ENCODE data around the gene PPFIA2. TPM values are rescaled to one million over a fixed set of nuclear protein-coding genes. Genes with fewer than 3 reads are reported as not detected.

Gene PPFIA2
- total RNA-seq, 4 donors from 2014 or later = 0.81 to 0.84 TPM; not detected in 2

DNA sequence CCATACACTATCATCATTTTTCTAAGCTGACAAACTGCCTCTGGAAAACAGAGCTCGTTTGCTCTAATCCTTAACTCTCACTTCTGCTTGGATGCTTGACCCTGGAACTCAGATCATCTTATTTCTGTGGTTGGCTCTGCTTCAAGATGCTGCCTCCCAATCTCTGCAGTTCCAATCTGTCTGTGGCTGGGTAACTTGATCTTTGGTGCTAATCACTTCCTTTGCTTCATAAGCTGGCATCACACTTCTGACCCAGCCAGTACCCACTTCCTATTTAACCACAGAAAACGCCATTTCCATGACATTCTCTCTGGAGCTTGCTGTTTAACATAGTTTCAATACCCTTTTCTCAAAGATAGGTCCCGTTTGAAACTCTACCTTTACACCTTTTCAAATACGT lies 427.1 kb downstream of the PPFIA2 start:
- intact Hi-C loops (cut with DNase I; ENCODE audit: low total_unique reads) = no loop called here
- 51 to 57% methylated on average over 4 of the region's 4 CpGs for WGBS, 2 donors
- DNase-seq (ENCODE audit: low spot score in 2 of 2) = no peak
- TF ChIP-seq CTCF (IDR thresholded peaks at IDR 0.05) (no peak), POLR2A (IDR thresholded peaks at IDR 0.05) (no peak)
- H3K4me3 ChIP-seq (ENCODE audit: low read depth, poor library complexity, severe bottlenecking) = no peak overlapping the region

DNA sequence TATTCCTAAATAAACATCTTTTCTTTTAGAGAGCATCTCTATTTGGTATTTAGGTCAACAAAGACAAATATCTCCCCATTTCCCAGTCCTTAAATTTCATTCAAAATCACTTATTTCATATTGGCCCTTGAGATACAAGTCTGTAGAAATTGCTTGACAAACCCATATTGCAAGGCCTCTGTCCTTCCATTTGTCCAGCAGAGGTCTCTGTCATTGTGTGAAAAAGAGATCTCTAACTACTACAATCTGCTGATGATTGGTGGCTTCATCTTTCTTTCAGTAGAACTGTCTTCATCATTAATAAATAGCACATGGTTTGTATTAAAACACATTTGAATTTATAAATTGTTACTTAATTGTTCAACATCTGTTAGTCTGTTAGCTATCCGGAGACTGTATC lies 428.7 kb downstream of the PPFIA2 start:
- WGBS, 2 donors = 74 to 80% methylated on average over 1 of the region's 1 CpG
- no peak for DNase-seq (ENCODE audit: low spot score in 2 of 2)
- intact Hi-C loops (cut with DNase I; ENCODE audit: low total_unique reads) = no loop called here
- no peak overlapping the region for H3K4me3 ChIP-seq (ENCODE audit: low read depth, poor library complexity, severe bottlenecking)
- TF ChIP-seq POLR2A (IDR thresholded peaks at IDR 0.05) = no peak
- TF ChIP-seq CTCF (IDR thresholded peaks at IDR 0.05) = no peak

DNA sequence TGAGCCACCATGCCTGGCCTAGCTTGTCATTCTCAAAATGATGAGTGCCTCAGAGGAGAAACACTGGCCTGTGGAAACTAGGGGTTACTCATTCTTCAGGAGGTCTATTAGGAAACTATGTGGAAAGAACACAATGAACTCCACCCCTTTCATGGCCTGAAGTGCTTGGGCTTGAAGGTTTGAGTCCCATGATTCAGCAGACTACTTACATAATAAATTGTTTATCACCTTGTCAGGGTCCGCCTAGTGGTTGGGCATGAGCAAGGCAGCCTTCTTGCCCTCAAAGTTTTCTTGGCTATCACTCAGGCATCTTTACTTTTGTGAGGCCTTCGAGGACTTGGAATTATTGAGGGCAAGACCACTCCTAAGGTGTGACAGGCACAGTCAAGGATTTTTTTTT lies 430.1 kb downstream of the PPFIA2 start:
- no peak for TF ChIP-seq POLR2A (IDR thresholded peaks at IDR 0.05)
- TF ChIP-seq CTCF (IDR thresholded peaks at IDR 0.05) = no peak
- WGBS, 2 donors = 65 to 81% methylated on average over 2 of the region's 2 CpGs
- H3K4me3 ChIP-seq (ENCODE audit: low read depth, poor library complexity, severe bottlenecking) = no peak overlapping the region
- no peak for DNase-seq (ENCODE audit: low spot score in 2 of 2)
- intact Hi-C loops (cut with DNase I; ENCODE audit: low total_unique reads) = no loop called here

DNA sequence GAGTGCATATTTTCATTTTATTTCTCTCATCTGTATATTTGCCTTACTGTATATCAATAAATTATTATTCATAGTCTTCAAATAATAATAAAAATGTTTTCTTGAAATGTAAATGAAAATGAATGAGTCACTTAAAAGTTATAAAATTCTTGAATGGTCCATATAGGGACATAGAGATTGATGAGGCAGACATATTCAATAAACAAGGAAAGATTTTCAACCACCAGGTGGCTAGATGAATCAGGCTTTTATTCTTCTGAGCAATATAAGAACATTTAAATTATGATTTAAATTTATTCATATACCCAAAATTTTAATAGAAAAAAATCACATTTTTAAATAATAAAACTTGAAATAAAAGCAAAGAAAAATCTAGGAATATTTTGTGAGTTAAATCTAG lies 431.7 kb downstream of the PPFIA2 start:
- no peak for DNase-seq (ENCODE audit: low spot score in 2 of 2)
- intact Hi-C loops (cut with DNase I; ENCODE audit: low total_unique reads) = no loop called here
- H3K4me3 ChIP-seq (ENCODE audit: low read depth, poor library complexity, severe bottlenecking) = no peak overlapping the region
- TF ChIP-seq CTCF (IDR thresholded peaks at IDR 0.05) (no peak), POLR2A (IDR thresholded peaks at IDR 0.05) (no peak)

GRCh38 chr12:81325086-81325485 lies 434.1 kb downstream of the PPFIA2 start:
- no peak overlapping the region for H3K4me3 ChIP-seq (ENCODE audit: low read depth, poor library complexity, severe bottlenecking)
- DNase-seq (ENCODE audit: low spot score in 2 of 2) = no peak
- intact Hi-C loops (cut with DNase I; ENCODE audit: low total_unique reads) = no loop called here
- TF ChIP-seq CTCF (IDR thresholded peaks at IDR 0.05) (no peak), POLR2A (IDR thresholded peaks at IDR 0.05) (no peak)

DNA sequence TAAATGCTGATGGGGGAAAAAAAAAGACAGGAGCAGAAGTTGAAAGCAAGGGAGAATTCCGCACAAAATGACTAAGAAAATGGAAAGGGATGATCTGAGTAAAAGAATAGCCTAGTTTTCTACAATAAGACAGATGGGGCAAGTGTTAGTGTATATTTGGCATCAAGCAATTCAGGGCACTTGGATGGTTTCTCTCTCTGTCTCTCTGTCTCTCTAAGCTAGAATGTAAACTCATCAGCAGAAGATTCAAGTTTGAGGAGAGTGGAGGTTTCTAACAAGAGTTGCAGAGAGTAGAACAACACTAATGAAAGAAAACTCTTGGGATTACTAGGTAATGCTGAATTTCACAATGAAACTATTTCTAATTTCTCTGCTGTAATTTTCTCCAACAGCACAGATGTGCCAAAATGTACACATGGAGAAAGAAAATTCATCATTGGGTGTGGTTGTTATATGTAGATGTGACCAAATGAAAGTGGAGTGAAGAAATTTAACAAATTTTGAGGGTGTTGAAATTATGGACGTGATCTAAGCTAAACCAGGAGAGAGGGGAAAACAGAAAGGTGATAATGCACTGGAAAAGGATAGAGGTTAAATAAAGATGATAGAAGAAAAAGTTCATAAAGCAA lies 444.1 kb downstream of the PPFIA2 start:
- no peak for DNase-seq (ENCODE audit: low spot score in 2 of 2)
- no peak overlapping the region for H3K4me3 ChIP-seq (ENCODE audit: low read depth, poor library complexity, severe bottlenecking)
- 71 to 75% methylated on average over 2 of the region's 2 CpGs for WGBS, 2 donors
- intact Hi-C loops (cut with DNase I; ENCODE audit: low total_unique reads) = no loop called here
- TF ChIP-seq CTCF (IDR thresholded peaks at IDR 0.05) = no peak
- TF ChIP-seq POLR2A (IDR thresholded peaks at IDR 0.05) = no peak

Data from lower leg skin (tissue), 4 donors.